Activated CD8-positive, alpha-beta memory T cell treated with anti-CD3 and anti-CD28 coated beads for 4 hours (primary cell): ENCODE measurements around the gene ABCF3.

Experiments
- DNase-seq, 2 donors: peaks; one replicate each; pipeline ENCODE4 v3.0.0-alpha.2; 2020; ENCODE audit warnings: low read depth in 2 of 2

The ABCF3 gene

DNA sequence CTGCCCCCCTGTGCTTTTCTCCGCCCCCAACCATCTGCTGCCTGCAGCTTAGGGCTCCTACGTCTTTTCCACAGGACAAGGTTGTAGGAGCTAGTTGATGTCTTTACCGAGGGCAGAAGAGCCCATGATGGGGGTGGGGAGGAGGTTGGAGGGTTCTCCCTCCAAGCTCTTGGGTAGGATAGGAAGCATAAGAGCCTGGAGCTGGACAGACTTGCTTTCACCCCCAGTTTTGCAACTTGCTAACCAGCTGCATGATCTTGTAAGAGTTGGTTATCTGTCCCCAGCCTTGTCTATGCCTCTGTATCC, 856 bp downstream of the ABCF3 start:
- no peak for DNase-seq

GRCh38 chr3:184188080-184188479, 2.1 kb downstream of the ABCF3 start:
- DNase-seq, result no peak

- no peak for DNase-seq
Observed at GRCh38 chr3:184189421-184189820, 3.4 kb downstream of the ABCF3 start.

- no peak for DNase-seq
Observed at GRCh38 chr3:184192889-184193288, 6.9 kb downstream of the ABCF3 start.

DNA sequence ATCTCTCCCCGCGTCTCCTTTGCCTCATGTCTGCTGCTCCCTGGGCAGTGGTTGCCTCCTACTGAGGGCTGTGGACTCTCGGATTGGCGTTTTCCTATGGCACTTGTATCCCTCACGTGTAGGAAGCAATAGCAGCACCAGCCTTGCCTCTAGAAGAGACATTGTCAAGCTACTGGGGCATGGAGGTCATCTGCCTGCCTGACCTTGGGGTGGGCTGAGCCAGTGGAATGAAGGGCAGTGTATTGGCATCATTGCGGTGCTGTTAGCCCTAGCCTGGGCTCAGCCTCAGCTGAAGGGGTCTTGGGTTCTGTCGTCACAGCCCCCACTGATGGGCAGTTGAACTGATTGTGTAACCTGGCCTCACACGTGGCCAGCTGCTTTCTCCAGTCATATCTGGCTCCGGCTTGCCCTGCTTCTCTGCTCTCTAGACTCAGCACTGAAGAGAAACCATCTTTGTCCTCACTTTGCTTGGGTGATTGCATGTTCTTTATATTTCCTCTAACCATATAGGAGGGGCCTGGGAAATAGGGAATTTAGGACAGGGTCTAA, 8.1 kb downstream of the ABCF3 start:
- no peak for DNase-seq

DNA sequence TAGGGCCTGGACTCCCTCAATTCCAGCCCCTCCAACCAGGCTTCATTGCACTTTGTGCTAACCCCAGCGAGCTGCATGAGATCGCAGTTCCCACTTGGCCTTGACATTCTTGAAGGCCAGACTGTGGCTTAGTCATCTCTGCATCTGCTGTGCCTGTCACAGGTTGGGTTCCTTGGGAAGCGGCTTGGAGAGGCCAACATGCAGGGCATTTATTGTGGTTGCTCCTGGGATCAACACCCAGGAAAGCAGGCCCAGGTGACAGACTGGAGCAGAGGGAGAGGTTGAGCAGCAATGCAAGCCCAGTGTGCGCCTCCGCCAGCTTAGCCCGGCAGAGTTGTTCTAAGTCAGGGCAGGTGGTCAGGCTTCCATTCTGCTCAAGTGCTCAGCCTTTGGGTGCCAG, 10.5 kb downstream of the ABCF3 start:
- no peak for DNase-seq

- DNase-seq, result no peak
Observed at GRCh38 chr3:184198509-184198908, 12.5 kb downstream of the ABCF3 start.

- no peak for DNase-seq
Observed at GRCh38 chr3:184200825-184201224, 14.8 kb downstream of the ABCF3 start.

GRCh38 chr3:184203526-184203925, 17.5 kb downstream of the ABCF3 start:
- no peak for DNase-seq

GRCh38 chr3:184209146-184209923, 23.3 kb downstream of the ABCF3 start:
- no peak for DNase-seq

GRCh38 chr3:184211297-184211696, 25.3 kb downstream of the ABCF3 start:
- DNase-seq, result no peak

- no peak for DNase-seq
Observed at GRCh38 chr3:184211718-184212117, 25.7 kb downstream of the ABCF3 start.

DNA sequence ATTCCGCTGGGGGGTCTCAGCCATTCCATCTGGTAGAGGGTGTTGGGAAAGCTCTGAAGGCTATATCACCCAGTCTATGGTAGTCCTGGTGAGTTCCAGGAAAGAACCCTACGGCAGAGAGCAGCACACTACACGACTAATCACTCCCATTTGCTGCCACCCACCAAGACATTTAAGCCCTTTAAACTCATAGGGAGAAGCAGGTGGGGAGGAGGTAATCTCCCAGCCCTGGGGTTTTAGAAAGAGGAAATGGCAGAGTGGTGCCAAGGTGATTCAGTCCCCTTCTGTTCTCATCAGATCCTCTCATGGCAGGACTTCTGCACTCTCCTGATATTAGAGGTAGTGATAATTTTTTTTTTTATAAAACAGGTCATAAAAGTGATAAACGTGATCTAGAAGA, 32.8 kb downstream of the ABCF3 start:
- DNase-seq, result no peak

- DNase-seq, result no peak
Observed at GRCh38 chr3:184222521-184222920, 36.5 kb downstream of the ABCF3 start.

DNA sequence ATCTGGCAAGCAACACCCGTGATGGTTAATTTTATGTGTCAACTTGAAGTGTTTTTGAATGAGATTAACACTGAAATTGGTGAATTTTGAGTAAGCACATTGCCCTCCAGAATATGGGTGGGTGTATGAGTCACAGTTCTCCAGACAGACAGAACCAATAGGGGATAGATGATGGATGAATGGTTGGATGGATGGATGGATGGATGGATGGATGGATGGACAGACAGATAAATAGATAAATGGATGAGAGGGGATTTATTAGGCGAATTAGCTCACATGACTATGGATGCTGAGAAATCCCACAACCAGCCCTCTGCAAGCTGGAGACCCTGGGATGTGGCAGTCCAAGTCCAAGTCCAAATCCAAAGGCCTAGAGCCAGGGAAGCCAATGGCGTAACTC, 37.9 kb downstream of the ABCF3 start:
- DNase-seq, result no peak

- DNase-seq, result no peak
Observed at GRCh38 chr3:184227481-184227935, 41.5 kb downstream of the ABCF3 start.

- no peak for DNase-seq
Observed at GRCh38 chr3:184228376-184229137, 42.6 kb downstream of the ABCF3 start.

DNA sequence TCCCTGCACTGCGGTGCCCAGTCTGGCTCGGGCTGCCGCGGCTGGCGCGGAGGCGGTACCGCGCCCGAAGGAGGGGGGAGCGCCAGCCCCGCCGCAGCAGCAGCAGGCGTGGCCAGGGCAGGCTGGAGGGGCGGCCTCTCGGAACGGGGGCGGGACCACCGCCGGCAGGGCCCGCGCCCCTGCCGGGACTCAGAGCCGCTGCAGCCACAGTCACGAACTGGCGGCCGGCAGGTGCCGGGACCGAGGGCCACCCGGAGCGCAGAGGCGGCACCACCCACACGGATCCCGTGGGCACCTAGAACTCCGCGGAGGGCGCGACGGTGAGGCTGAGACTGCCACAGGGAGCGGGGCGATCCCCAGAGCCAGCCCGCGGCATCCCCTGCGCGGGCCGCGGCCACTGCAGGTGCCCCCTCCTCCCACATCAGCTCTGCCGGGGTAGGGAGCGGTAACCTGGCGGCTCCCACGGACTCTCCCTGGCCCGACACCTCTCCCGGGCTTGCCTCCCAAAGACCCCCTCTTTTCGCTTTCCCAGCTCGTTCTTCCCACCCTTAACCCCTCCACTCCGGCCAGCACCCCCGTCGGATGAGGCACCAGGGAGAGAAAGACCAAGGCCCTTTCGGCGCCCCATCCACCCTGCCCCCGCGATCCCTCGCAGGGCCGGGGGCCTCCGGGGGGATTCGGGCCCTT, 43.5 kb downstream of the ABCF3 start, which contains the start of gene VWA5B2:
TSS of gene VWA5B2 (plus strand) at position 192 of the 687 bp plus-strand sequence. CDS start 944 bp downstream, outside the sequence.
- DNase-seq, result peak; percentile 44 to 53

- DNase-seq, result no peak
Observed at GRCh38 chr3:184230081-184230602, 44.1 kb downstream of the ABCF3 start.

DNA sequence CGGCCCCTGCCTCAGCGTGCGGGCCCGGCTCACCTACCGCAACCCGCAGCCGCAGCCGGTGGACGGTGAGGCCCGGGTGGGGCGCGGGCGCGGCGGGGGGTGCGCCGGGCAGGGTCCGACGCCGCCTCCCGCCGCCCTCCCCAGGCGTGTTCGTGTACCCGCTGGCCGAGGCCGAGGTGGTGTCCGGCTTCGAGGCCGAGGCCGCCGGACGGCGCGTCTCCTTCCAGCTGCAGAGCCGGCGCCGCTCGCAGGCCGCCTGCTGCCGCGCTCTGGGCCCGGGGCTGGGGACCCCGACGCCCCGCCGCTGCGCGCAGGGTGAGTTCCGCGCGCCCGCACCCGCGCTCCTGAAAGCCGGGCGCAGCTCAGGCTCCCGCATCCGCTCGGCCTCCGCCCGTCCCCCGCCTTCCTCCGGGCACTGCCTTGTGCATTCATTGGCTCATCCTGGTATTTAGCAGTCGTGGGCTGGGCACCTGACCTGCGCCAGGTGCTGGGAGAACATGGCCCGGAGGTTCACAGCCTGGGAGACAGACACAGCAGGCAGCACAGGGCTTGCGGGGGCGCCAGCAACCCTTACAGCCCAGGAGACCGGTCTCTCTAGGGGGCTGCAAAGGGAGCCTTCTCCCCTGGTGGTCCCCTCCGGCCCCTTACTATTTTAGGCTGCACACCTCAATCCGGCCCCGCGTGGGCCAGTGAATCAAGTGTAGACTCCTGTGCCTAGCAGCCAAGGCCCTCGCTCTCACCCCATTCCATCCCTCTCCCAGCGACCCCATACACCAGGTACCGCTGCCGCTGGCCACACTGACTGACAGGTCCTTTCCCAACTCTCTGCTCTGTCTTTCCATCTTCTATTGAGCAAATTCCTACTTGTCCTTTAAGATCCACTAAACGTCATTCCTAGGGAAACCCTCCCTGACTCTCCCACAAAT, 44.9 kb downstream of the ABCF3 start:
- DNase-seq, result no peak

- no peak for DNase-seq
Observed at GRCh38 chr3:184231671-184232070, 45.7 kb downstream of the ABCF3 start.
